Inflammatory macrophage (primary cell): ENCODE data around the gene VMP1.
A peak's percentile ranks its signal among the peaks of the same experiment; 100 is the strongest.
"Not testable (repeated sequence)": the region's sequence is repeated elsewhere in the genome, so short reads cannot be mapped to it uniquely, and the experiment has no call there.

Experiments
- DNase-seq, 2 donors: peaks; one replicate each; pipeline ENCODE4 v3.0.0-alpha.2; 2020 to 2022

The VMP1 gene

GRCh38 chr17:59814685-59815084 is 107.2 kb downstream of the VMP1 start:
- DNase-seq = no peak

- DNase-seq = peak in 1 of 2 donors; percentile 66
Observed at GRCh38 chr17:59815965-59816364, 108.5 kb downstream of the VMP1 start.

- DNase-seq = no peak
Observed at GRCh38 chr17:59825533-59826322, 118.3 kb downstream of the VMP1 start.

- no peak for DNase-seq
Observed at GRCh38 chr17:59826706-59827453, 119.4 kb downstream of the VMP1 start.

- DNase-seq = no peak
Observed at GRCh38 chr17:59827721-59828477, 120.4 kb downstream of the VMP1 start.

- no peak for DNase-seq
Observed at GRCh38 chr17:59828478-59828760, 121.0 kb downstream of the VMP1 start.

GRCh38 chr17:59828819-59829216 is 121.4 kb downstream of the VMP1 start:
- not testable (repeated sequence) for DNase-seq

- DNase-seq = peak; percentile 42 to 78
Observed at GRCh38 chr17:59829217-59830006, 122.0 kb downstream of the VMP1 start.

GRCh38 chr17:59830007-59830630 is 122.7 kb downstream of the VMP1 start:
- DNase-seq = no peak

GRCh38 chr17:59830846-59831486 is 123.5 kb downstream of the VMP1 start:
- DNase-seq = no peak

- DNase-seq = no peak
Observed at GRCh38 chr17:59832883-59833379, 125.5 kb downstream of the VMP1 start.

GRCh38 chr17:59837308-59838051 is 130.0 kb downstream of the VMP1 start:
- DNase-seq = peak; percentile 98 to 100

- DNase-seq = peak; percentile 55 to 64
Observed at GRCh38 chr17:59838052-59838916, 130.8 kb downstream of the VMP1 start.

GRCh38 chr17:59839651-59840328 is 132.3 kb downstream of the VMP1 start:
- peak; percentile 34 to 57 for DNase-seq

- peak; percentile 55 to 71 for DNase-seq
Observed at GRCh38 chr17:59840329-59841090, 133.1 kb downstream of the VMP1 start.

GRCh38 chr17:59841091-59841881 is 133.8 kb downstream of the VMP1 start:
- DNase-seq = peak; percentile 33 to 48

GRCh38 chr17:59841882-59842263 is 134.4 kb downstream of the VMP1 start:
- not testable (repeated sequence) for DNase-seq
